OCI-M2 (cell line): ENCODE measurements around the gene HMCN2.

Source experiments
- DNase-seq: peaks from one replicate; lab custom pipeline; 2025; ENCODE audit not compliant: unreplicated experiment; lab: John Stamatoyannopoulos, UW

Gene HMCN2

GRCh38 chr9:130461731-130462130 is 196.2 kb downstream of the HMCN2 start:
- DNase-seq = no peak

- DNase-seq = no peak
Observed at GRCh38 chr9:130462685-130463540, 197.4 kb downstream of the HMCN2 start.

GRCh38 chr9:130463763-130464745 is 198.5 kb downstream of the HMCN2 start:
- no peak for DNase-seq

GRCh38 chr9:130465383-130466096 is 200.0 kb downstream of the HMCN2 start:
- no peak for DNase-seq

- no peak for DNase-seq
Observed at GRCh38 chr9:130466537-130467217, 201.1 kb downstream of the HMCN2 start.

- DNase-seq = no peak
Observed at GRCh38 chr9:130467316-130467715, 201.8 kb downstream of the HMCN2 start.

GRCh38 chr9:130468566-130468965 is 203.0 kb downstream of the HMCN2 start:
- no peak for DNase-seq

- DNase-seq = no peak
Observed at GRCh38 chr9:130470269-130470668, 204.7 kb downstream of the HMCN2 start.

GRCh38 chr9:130470950-130471349 is 205.4 kb downstream of the HMCN2 start:
- DNase-seq = no peak

- DNase-seq = no peak
Observed at GRCh38 chr9:130471411-130472183, 206.0 kb downstream of the HMCN2 start.

GRCh38 chr9:130472184-130472705 is 206.7 kb downstream of the HMCN2 start:
- DNase-seq = no peak

- DNase-seq = no peak
Observed at GRCh38 chr9:130473009-130473408, 207.4 kb downstream of the HMCN2 start.

GRCh38 chr9:130473566-130473965 is 208.0 kb downstream of the HMCN2 start:
- no peak for DNase-seq

GRCh38 chr9:130474106-130474505 is 208.5 kb downstream of the HMCN2 start:
- DNase-seq = no peak

GRCh38 chr9:130476151-130476730 is 210.7 kb downstream of the HMCN2 start:
- DNase-seq = no peak

GRCh38 chr9:130477564-130477963 is 212.0 kb downstream of the HMCN2 start:
- DNase-seq = no peak

GRCh38 chr9:130478152-130478551 is 212.6 kb downstream of the HMCN2 start:
- DNase-seq = no peak

- no peak for DNase-seq
Observed at GRCh38 chr9:130478736-130479575, 213.4 kb downstream of the HMCN2 start.
